GM19023 (cell line): Measurements from ENCODE around the gene PSMG4.
"Not testable (repeated sequence)": the region's sequence is repeated elsewhere in the genome, so short reads cannot be mapped to it uniquely, and the experiment has no call there.

Experiments used
- ATAC-seq: cut with Tn5 transposase; IDR thresholded peaks from one replicate; pipeline ENCODE4 v1.9.1; 2021; ENCODE audit warnings: mild to moderate bottlenecking, moderate library complexity; ENCODE audit not compliant: unreplicated experiment

Gene PSMG4

DNA sequence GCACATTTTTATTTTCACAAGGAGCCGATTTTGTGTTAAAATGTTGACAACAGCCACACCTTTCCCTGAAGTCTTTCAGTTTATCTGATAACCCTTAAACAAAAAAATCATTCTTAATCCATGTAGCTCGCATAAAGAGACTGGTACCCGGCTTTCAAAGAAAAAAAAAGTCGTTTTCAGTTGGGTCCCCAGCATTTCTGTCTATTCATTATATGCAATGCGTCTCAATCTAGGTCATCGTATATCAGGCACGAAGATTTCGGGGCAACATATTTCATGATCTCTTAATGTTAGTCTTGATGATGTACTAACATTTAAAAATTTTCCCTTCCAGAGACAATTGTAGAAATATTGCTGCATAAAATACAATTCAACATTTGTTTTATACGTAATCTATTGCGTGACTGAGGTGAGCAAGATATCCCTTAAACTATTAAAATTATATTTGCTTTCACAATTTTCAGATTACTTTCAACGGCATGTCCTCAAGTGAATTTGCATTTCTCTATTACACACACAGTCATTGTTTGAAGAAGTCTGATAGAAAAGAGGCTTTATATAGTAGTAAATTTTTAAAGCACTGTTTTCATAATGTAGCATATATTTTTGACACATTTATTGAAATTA lies 28.4 kb upstream of the PSMG4 start:
- ATAC-seq = no peak

DNA sequence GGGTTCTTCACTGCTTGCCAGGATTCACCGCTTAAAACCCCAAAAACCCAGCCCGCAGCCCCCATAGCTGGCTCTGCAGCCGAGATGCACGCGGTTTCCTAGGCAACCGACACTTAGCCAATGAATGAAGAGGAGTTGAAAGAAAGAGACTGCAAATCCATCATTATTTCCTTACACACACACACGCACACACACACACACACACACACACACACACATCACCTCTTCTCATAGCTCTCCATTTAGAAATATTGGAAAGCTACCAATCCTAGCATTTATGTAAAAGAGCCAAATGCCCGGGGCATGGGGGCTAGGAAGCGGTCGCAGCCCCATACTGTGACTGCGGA lies 27.9 kb upstream of the PSMG4 start:
- ATAC-seq = no peak

GRCh38 chr6:3231247-3232016 lies 27.3 kb upstream of the PSMG4 start:
- no peak for ATAC-seq

DNA sequence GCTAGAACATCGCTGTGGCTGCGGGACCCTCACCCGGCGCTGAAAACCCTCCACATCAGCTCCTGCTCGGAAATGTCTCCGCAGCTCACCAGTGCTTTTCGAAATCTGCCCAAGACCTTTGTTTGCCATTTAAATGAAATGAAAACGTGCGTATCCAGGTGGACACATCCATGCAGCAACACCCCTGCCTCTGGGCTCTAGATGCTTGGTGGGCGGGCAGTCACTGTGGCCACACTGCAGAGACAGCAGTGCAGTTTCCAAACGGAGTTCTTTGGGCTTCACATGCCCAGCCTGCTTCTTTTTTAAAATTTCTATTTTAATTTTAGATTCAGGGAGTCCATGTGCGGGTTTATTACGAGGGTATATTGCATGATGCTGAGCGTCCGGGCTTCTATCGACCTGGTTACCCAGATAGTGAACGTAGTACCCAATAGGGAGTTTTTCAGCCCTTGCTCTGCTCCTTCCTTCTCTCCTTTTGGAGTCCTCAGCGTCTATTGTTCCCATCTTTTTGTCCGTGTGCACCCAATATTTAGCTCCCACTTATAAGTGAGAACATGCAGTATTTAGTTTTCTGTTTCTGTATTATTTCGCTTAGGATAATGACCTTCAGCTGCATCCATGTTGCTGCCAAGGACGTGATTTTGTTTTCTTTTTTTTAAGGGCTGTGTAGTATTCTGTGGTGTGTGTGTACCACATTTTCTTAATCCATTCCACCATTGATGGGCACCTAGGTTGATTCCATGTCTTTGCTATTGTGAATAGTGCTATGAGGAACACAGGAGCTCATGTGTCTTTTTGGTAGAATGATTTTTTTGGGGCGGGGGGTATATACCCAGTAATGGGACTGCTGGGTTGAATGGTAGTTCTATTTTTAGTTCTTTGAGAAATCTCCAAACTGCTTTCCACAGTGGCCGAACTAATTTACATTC lies 26.5 kb upstream of the PSMG4 start:
- no peak for ATAC-seq

GRCh38 chr6:3233321-3233720 lies 25.4 kb upstream of the PSMG4 start:
- ATAC-seq = no peak

DNA sequence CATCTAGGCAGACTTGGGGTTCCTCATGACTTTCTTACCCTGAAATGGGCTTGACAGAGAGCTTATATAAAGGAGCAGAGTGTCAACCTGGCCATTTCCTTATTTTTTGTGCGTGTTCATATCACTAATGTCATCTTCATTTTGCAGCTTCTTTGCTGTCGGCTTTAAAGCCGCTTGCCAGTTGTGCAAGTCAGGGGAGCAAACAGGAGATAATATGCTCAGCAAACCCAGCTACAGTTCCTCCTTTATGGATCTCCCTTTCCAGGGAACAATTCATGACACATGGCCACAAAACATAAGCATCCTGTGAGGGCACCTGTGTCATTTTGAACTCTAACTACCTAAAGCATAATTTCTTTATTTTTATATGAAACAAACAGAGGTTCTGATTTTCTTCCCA lies 24.8 kb upstream of the PSMG4 start:
- ATAC-seq = no peak

DNA sequence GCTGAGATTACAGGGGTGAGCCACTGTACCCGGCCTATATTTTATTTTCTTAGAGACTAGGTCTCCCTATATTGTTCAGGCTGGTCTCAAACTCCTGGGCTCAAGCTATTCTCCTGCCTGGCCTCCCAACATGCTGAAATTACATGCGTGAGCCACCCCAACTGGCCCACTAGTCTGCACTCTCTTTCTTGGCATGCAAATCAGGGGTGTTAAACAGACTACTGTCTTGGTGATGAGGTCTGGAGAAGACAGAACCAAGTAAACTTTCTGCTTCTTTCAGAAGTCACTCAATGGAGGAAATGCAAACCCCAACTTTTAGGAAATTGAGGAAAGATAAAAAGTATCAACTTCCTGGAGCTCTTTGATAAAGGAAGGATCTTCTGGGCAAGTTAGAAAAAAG lies 23.3 kb upstream of the PSMG4 start:
- ATAC-seq = no peak

DNA sequence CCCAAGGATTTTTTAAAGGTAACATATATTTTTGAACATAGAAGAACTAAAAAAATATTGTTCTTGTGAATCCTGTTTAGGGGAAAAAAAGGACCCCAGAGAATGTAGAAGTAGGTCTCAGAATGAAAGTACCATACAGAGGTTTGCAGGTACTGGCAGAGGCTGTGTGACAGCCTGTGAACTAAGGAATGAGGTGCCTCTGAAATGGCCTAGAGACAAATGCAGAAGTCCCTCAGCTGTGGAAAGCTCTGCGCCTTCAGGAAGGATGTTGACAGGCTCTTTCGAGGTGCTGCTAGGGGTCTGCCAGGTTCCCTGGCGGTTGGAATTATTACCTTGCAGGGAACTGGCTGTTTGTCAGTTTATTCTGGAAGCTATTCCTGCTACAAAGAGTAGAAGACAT lies 22.7 kb upstream of the PSMG4 start:
- ATAC-seq = no peak

GRCh38 chr6:3237761-3238662 lies 20.7 kb upstream of the PSMG4 start:
- ATAC-seq = no peak

DNA sequence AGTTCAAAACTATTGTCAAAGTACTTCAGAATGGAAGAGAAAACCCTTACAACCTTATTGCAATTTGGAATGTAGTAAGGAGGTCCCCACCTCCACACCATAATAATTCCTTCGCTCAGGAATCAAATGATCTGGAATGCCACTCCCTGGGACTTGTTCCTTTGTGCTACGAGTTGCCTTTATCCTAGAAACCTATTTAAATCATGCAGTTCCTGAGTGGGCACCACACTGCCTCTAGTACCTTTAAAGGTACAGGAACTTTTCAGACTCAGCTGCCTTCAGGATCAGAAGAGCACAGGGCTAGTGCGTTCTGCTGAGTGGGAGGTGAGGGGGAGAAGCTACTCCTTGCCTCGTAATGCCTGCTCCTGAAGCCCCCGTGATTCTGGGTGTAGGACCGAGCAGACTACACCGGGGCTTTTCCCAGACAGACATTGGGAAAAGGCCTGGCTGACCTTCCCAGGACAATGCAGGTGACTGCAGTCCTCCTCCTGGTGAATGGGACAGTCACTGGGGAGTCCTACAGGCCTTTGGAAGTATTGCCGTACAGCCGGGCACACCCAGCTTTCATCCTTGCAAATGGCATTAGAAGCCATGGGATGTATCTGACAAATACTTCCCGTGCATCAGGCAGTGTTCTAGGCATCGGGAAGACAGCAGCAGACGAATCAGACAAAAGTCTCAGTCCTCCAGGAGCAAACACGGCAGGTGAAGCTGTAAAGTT lies 19.5 kb upstream of the PSMG4 start:
- ATAC-seq = no peak

GRCh38 chr6:3240595-3240994 lies 18.2 kb upstream of the PSMG4 start:
- ATAC-seq = no peak

- ATAC-seq = not testable (repeated sequence)
Observed at GRCh38 chr6:3241745-3242144, 17.0 kb upstream of the PSMG4 start.

DNA sequence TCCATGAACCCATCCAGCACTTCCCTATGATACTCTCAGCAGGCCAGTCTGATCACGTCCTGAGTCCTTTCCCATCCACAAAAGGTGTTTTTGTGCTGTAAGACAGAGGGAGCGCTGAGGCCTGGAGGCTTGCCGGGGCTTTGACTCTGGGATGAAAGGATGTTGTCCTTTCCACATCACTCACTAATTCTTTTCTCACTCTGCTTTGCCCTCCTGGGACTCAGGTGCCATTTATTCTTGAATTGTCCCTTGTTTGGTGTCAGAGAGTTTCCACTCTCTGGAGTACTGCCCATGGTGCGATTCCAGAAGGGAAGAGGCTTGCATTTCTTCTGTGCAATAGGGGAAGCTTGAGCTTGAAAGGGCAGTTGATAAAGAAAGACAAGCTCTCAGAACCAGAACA lies 16.0 kb upstream of the PSMG4 start:
- no peak for ATAC-seq

DNA sequence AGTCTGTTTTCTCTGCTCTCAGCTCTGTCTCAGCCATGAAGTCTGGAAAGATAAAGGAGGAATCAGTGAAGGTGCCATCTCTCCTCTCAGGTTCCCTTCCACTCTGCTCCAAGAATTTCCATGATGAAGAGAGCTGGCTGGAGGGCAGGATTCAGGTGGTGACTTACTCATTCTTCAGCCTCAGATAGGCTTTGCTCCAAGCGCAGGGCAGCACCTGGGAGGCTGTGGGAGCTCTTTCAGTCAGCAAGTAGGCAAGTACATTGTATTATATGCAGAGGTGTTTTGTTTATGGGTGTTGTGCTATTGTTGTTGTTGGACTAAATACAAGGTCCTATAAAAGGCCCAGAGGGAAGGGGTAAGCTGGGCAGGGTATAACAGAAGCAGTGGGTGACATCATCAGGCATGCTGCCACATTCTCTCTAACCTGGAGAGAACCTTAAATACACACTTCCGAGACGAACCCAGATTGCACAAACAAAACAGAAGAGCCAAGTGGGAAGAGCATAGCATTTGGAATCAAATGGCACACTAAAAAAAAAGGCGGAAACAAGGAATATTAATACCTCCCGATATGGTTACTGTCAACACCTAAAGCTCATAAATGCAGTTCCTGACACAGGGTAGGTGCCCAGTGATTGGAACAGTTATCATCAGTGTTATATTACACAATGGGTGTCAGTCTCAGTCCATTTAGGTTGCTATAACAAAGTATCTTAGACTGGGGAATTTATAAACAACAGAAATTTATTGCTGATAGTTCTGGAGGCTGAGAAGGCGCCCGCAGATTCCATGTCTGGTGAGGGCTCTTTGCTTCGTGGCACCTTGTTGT lies 14.5 kb upstream of the PSMG4 start:
- no peak for ATAC-seq

DNA sequence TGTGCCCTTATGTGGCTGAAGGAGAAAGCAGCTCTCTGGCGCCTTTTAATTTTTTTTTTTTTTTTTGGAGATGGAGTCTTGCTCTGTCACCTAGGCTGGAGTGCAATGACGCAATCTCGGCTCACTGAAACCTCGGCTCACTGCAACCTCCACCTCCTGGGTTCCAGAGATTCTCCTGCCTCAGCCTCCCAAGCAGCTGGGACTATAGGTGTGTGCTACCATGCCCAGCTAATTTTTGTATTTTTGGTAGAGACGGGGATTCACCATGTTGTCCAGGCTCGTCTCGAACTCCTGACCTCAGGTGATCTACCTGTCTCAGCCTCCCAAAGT lies 13.9 kb upstream of the PSMG4 start:
- not testable (repeated sequence) for ATAC-seq

DNA sequence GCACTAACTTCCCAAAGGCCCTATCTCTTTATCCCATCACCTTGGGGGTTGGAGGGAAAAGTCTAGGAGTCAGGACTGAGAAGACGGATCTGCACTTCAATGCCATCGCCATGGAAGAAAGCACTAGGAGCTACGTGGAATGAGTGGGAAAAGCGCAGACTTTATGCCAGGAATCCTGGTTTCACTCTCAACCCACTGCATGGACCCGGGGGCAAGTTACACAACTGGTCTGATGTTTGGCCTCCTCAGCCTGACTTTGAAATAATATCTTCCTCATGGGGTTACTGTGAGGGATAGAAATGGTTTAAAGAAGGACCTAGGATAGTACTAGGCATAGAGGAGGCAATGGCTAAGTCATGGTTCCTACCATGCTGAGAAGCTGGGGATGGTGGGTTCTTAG lies 13.5 kb upstream of the PSMG4 start:
- ATAC-seq = no peak

GRCh38 chr6:3247255-3248146 lies 11.2 kb upstream of the PSMG4 start:
- ATAC-seq = no peak

DNA sequence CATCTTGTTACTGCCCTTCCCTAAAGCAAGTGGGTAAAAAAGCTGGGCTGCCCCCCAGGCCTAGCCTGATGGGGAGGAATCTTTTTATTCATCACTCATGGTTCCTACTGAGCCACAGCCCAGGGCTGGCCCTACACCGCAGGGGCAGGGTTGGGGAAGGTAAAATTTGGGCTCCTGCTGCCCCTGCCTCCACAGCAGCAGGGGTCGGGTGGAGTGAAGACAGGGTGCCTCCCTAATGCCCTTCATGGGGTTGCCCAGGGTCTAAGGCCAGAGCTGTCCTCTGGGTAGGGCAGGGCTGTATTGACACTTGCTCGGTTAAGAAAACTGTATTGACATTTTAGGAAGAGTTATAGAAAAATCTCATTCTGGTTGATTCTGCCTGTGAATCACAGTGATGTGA lies 8.9 kb upstream of the PSMG4 start:
- ATAC-seq = no peak
